Colonic mucosa (tissue), 4 donors: ENCODE data around the gene TINAG. TPM values are rescaled to one million over a fixed set of nuclear protein-coding genes. Genes with fewer than 3 reads are reported as not detected.

ENCODE experiments used
- DNase-seq: peaks from one replicate; pipeline ENCODE4 v3.0.0-alpha.2; 2020
- H3K27ac ChIP-seq: fragments of 200-600 bp; one replicate; pipeline ENCODE4 v1.8.0; 2021
- H3K27me3 ChIP-seq: fragments of 200-600 bp; one replicate; pipeline ENCODE4 v1.8.0; 2021
- H3K36me3 ChIP-seq: fragments of 200-600 bp; one replicate; pipeline ENCODE4 v1.8.0; 2021
- H3K4me1 ChIP-seq: fragments of 200-600 bp; one replicate; pipeline ENCODE4 v1.8.0; 2021; ENCODE audit warnings: mild to moderate bottlenecking
- H3K4me3 ChIP-seq: fragments of 200-600 bp; one replicate; pipeline ENCODE4 v1.8.0; 2021
- H3K9ac ChIP-seq, 2 donors: one replicate each; pipeline ENCODE4 v1.7.0; 2013; ENCODE audit warnings: control low read depth in 2 of 2, low read depth in 2 of 2, low read length in 2 of 2
- H3K9me3 ChIP-seq: fragments of 200-600 bp; one replicate; pipeline ENCODE4 v1.8.0; 2021
- intact Hi-C: fragments of 100-400 bp; cut with DNase I; formaldehyde crosslinking; loops from one replicate; pipeline ENCODE4 v1.14.1; 2022
- total RNA-seq, 2 donors: library from RNA; stranded (reverse); fragmentation: NEBNext Ultra II Directional in 1 of 2; extraction: Animal tissue kit (Norgen Biotek cat#: 25700) in 1 of 2; gene quantifications; one replicate each; pipeline ENCODE4 v1.2.1, GENCODE V29; 2021
- TF ChIP-seq, protein P1 (sequence below): fragments of 200-600 bp; IDR thresholded peaks from one replicate; pipeline ENCODE4 v1.8.0; 2022; ENCODE audit warnings: antibody characterized with exemption, mild to moderate bottlenecking
- donor health status: healthy.
- donor health status: DM: no; HTN: no; CAD: no.
- donor health status: DM: no; HTN: no; CAD: no.

The TINAG gene
- total RNA-seq, 2 donors from 2014 or later, result 25.1 to 45.2 TPM

DNA sequence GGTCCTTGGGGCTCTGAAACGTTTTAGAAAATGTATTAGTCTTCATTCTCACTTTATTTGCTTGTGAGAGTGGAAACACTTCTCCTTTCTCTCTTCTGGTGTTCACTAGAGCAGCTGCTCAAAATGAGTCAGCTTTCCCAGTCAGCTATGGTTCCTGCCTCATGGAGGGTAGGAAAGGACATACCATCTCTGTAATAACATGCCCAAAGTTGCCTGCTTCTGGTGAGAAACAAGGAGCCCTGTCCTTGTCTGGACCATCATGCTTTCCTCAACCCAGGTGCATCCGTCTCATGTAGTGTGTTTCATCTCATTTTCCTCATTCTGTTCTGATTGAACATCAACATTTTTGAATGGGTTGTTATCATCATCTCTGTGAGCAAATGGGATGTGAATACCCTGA lies 17.1 kb upstream of the TINAG start:
- no peak overlapping the region for H3K9ac ChIP-seq
- H3K4me1 ChIP-seq, result no peaks in the 10 kb centered on the region
- H3K27ac ChIP-seq, result no peak overlapping the region
- H3K27me3 ChIP-seq, result no peaks in the 10 kb centered on the region
- no peaks in the 10 kb centered on the region for H3K36me3 ChIP-seq
- intact Hi-C loops, result no loop called here
- DNase-seq, result no peak
- TF ChIP-seq, protein P1, sequence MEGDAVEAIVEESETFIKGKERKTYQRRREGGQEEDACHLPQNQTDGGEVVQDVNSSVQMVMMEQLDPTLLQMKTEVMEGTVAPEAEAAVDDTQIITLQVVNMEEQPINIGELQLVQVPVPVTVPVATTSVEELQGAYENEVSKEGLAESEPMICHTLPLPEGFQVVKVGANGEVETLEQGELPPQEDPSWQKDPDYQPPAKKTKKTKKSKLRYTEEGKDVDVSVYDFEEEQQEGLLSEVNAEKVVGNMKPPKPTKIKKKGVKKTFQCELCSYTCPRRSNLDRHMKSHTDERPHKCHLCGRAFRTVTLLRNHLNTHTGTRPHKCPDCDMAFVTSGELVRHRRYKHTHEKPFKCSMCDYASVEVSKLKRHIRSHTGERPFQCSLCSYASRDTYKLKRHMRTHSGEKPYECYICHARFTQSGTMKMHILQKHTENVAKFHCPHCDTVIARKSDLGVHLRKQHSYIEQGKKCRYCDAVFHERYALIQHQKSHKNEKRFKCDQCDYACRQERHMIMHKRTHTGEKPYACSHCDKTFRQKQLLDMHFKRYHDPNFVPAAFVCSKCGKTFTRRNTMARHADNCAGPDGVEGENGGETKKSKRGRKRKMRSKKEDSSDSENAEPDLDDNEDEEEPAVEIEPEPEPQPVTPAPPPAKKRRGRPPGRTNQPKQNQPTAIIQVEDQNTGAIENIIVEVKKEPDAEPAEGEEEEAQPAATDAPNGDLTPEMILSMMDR, result no peak
- H3K4me3 ChIP-seq, result no peak overlapping the region
- no peaks in the 10 kb centered on the region for H3K9me3 ChIP-seq

DNA sequence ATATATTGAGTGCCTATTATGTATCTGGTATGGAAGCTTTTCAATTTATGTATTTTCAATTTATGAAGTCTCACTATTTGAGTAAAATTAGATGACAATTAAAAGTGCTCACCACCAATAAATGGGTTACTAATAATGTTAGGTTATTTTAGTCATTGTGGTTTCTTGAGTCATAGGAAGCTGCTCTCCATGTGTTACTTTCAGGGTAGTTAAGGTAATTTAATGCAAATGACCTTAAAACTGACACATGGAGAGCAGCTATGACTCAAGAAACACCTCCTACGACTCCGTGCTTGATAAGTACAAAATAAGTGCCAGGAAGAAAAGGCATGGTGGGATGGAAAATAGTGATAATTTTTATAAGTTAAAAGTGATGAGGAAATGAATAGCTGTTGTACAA lies 16.5 kb upstream of the TINAG start:
- Histone ChIP-seq H3K9me3 (no peaks in the 10 kb centered on the region), H3K27ac (no peak overlapping the region), H3K27me3 (no peaks in the 10 kb centered on the region), H3K4me1 (no peaks in the 10 kb centered on the region), H3K36me3 (no peaks in the 10 kb centered on the region), H3K4me3 (no peak overlapping the region), H3K9ac (no peak overlapping the region)
- intact Hi-C loops, result no loop called here
- no peak for DNase-seq
- TF ChIP-seq, protein P1, result no peak

DNA sequence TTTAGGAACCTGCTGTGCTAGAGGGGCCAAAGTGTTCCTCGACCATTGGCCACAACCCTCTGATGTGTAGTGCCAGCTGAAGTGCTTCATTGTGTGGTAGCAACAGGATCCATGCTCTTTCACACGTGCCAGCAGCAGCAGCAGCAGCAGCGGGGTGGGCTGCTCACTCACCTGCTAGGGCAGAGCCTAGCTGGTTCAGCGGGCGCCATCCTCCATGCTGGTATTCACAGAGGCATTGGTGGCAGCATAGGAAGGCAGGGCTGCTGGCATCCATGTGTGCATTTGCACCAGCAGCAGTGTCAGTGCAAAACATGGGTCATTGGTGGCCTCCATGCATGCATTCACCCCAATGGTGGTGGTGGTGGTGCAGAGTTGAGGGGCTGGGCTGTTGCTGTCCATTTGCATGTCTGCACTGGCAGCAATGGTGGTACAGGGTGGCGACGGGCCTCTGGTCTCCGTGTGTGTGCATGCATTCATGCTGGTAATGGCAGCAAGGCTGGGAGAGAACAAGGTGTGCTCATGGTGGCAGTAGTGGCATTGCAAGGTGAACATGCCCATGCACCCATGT lies 13.2 kb upstream of the TINAG start:
- H3K4me1 ChIP-seq, result no peaks in the 10 kb centered on the region
- H3K4me3 ChIP-seq, result no peak overlapping the region
- H3K9me3 ChIP-seq, result no peaks in the 10 kb centered on the region
- H3K9ac ChIP-seq, result no peak overlapping the region
- TF ChIP-seq, protein P1, result no peak
- no peaks in the 10 kb centered on the region for H3K36me3 ChIP-seq
- no peak overlapping the region for H3K27ac ChIP-seq
- intact Hi-C loops, result no loop called here
- no peaks in the 10 kb centered on the region for H3K27me3 ChIP-seq
- no peak for DNase-seq

DNA sequence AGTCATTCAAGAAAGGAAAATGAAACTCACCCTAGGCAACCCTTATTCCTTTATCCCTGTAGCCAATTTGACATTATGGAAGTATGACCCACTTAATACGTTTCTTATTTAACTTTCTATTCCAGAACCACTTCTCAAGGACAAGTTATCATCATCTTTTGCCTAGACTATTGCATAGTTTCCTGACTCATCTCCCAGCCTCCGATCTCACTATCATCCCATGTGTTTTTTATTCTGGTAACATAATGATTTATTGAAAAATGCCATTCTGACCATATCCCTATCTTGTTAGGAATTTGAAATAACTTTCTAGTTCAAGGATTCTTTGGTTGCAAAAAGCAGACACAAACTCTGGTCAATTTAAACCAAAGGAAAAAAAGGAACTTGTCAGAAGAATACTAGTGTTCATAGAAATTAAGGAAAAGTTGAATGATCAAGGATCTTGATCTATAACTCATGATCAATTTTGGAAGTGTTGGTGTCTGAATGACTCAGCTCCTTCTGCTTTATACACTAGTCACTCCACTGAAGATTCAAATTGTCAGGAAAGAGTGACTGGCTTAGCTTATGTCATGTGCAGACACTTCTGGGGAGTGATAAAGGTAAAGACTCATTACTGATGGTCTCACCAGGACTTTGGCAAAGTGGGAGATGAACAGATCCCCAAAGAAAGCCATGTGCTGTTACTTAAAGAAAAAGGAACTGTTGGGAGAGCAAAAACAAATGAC lies 8.5 kb upstream of the TINAG start:
- Histone ChIP-seq H3K36me3 (no peaks in the 10 kb centered on the region), H3K9me3 (no peaks in the 10 kb centered on the region), H3K4me3 (no peak overlapping the region), H3K27ac (no peak overlapping the region), H3K9ac (no peak overlapping the region), H3K4me1 (no peaks in the 10 kb centered on the region), H3K27me3 (no peaks in the 10 kb centered on the region)
- no peak for DNase-seq
- TF ChIP-seq, protein P1, result no peak
- intact Hi-C loops, result no loop called here

DNA sequence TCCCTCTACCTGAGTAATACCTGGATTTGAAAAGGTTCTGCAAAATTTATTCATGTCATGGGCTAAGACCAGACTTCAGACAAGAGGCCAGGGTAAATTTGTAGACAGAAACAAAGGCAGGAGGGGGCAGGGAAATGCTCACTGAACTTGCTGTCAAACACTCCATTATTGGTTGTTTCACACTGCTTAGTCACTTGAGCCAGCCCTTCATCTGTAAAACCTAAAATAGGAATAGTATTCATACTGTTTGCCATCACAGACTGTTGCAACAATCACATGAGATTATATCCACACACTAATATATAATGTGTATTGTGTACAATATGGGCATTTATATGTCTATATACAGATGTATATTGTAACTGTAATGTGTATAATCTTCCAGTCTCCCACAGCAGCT lies 6.5 kb upstream of the TINAG start:
- Histone ChIP-seq H3K36me3 (no peaks in the 10 kb centered on the region), H3K27ac (no peak overlapping the region), H3K27me3 (no peaks in the 10 kb centered on the region), H3K9ac (no peak overlapping the region), H3K4me1 (no peaks in the 10 kb centered on the region), H3K4me3 (no peak overlapping the region), H3K9me3 (no peaks in the 10 kb centered on the region)
- DNase-seq, result no peak
- intact Hi-C loops, result no loop called here
- TF ChIP-seq, protein P1, result no peak
